Naive B cell (primary cell): ENCODE measurements around the gene ZC4H2. TPM values are rescaled to one million over a fixed set of nuclear protein-coding genes. Genes with fewer than 3 reads are reported as not detected.
"Not testable (repeated sequence)": the region's sequence is repeated elsewhere in the genome, so short reads cannot be mapped to it uniquely, and the experiment has no call there.

ENCODE experiments used
- ATAC-seq, 2 donors: fragments of 150-1000 bp; cut with Tn5 transposase; 2 replicates each; pipeline ENCODE4 v1.10.0; 2021; ENCODE audit warnings: low read depth in 2 of 2, mild to moderate bottlenecking in 2 of 2, moderate library complexity in 2 of 2
- DNase-seq: peaks from one replicate; pipeline ENCODE4 v3.0.0; 2022
- H3K27ac Mint-ChIP-seq, 6 donors: one replicate each; pipeline ENCODE4 v1.8.0; 2020 to 2022; ENCODE audit warnings: mild to moderate bottlenecking in 6 of 6, mixed read lengths in 6 of 6, moderate library complexity in 5 of 6, inconsistent platforms in 2 of 6
- H3K27me3 Mint-ChIP-seq, 3 donors: one replicate each; pipeline ENCODE4 v1.8.0; 2021 to 2022; ENCODE audit warnings: mixed read lengths in 3 of 3, mild to moderate bottlenecking in 1 of 3
- H3K36me3 Mint-ChIP-seq, 2 donors: one replicate each; pipeline ENCODE4 v1.8.0; 2020 to 2022; ENCODE audit warnings: mixed read lengths in 2 of 2, inconsistent platforms in 1 of 2, mild to moderate bottlenecking in 1 of 2
- H3K4me1 Mint-ChIP-seq, 3 donors: one replicate each; pipeline ENCODE4 v1.8.0; 2020 to 2022; ENCODE audit warnings: mixed read lengths in 3 of 3, inconsistent platforms in 1 of 3, mild to moderate bottlenecking in 1 of 3, moderate library complexity in 1 of 3
- H3K4me3 Mint-ChIP-seq, 8 donors: one replicate each; pipeline ENCODE4 v1.8.0; 2020 to 2022; ENCODE audit warnings: mild to moderate bottlenecking in 8 of 8, mixed read lengths in 8 of 8, moderate library complexity in 8 of 8, inconsistent platforms in 2 of 8
- H3K9me3 Mint-ChIP-seq, 7 donors: one replicate each; pipeline ENCODE4 v1.8.0; 2020 to 2022; ENCODE audit warnings: mixed read lengths in 7 of 7, mild to moderate bottlenecking in 5 of 7, inconsistent platforms in 2 of 7, moderate library complexity in 1 of 7
- polyA plus RNA-seq, 6 donors: library from polyadenylated mRNA; unstranded; fragments of 300-500 nt; fragmentation: Illumina TruSeq; gene quantifications; one replicate each; pipeline ENCODE4 v1.2.3, GENCODE V29; 2021; ENCODE audit warnings: low read depth in 6 of 6

Gene ZC4H2
- polyA plus RNA-seq, 6 donors from 2014 or later, result 5.9 to 19.5 (median 13.8) TPM

GRCh38 chrX:64894454-64895038 lies 81.7 kb downstream of the ZC4H2 start:
- peak overlapping the region in 1 of 6 donors; percentile 81 for H3K27ac Mint-ChIP-seq
- DNase-seq (no peak), ATAC-seq (no peak)
- H3K4me3 Mint-ChIP-seq, result peak overlapping the region in 1 of 8 donors; percentile 44
- H3K27me3 Mint-ChIP-seq, result no peaks in the 10 kb centered on the region
- peaks cover 2 to 27% (median 13%) of the 10 kb centered on the region in 7 donors for H3K9me3 Mint-ChIP-seq
- no peaks in the 10 kb centered on the region for H3K36me3 Mint-ChIP-seq
- peaks cover 0 to 4% (median 0%) of the 10 kb centered on the region in 3 donors for H3K4me1 Mint-ChIP-seq

- no peak for ATAC-seq
- no peak for DNase-seq
- no peaks in the 10 kb centered on the region for H3K27me3 Mint-ChIP-seq
- peaks cover 0 to 8% of the 10 kb centered on the region in 2 donors for H3K36me3 Mint-ChIP-seq
- peaks cover 0 to 43% (median 17%) of the 10 kb centered on the region in 7 donors for H3K9me3 Mint-ChIP-seq
- peak overlapping the region in 1 of 6 donors; percentile 84 for H3K27ac Mint-ChIP-seq
- no peaks in the 10 kb centered on the region for H3K4me1 Mint-ChIP-seq
- peak overlapping the region in 1 of 8 donors; percentile 82 for H3K4me3 Mint-ChIP-seq
These were observed 90.4 kb downstream of the ZC4H2 start for GRCh38 chrX:64885850-64886249.

- not testable (repeated sequence) for H3K27me3 Mint-ChIP-seq, ATAC-seq, H3K4me3 Mint-ChIP-seq, H3K4me1 Mint-ChIP-seq, DNase-seq, H3K27ac Mint-ChIP-seq
- peaks cover 0 to 67% (median 47%) of the 10 kb centered on the region in 7 donors for H3K9me3 Mint-ChIP-seq
- peaks cover 4 to 10% of the 10 kb centered on the region in 2 donors for H3K36me3 Mint-ChIP-seq
These were observed 97.5 kb downstream of the ZC4H2 start for GRCh38 chrX:64878709-64879108.

- ATAC-seq (no peak), DNase-seq (no peak)
- Mint-ChIP-seq H3K4me1 (no peaks in the 10 kb centered on the region), H3K4me3 (no peak overlapping the region), H3K27me3 (no peaks in the 10 kb centered on the region), H3K36me3 (peaks cover 9 to 20% of the 10 kb centered on the region in 2 donors), H3K9me3 (peaks cover 0 to 66% (median 39%) of the 10 kb centered on the region in 7 donors), H3K27ac (no peak overlapping the region)
These were observed 109.0 kb downstream of the ZC4H2 start for GRCh38 chrX:64867217-64867616.

Other genes with a start within 250 kb of the ZC4H2 start
- gene ZC3H12B, start 58.4 kb upstream of the ZC4H2 start, polyA plus RNA-seq, result under 1 TPM in 5 of 6 donors, not detected in 1; 0.25 to 0.68 (median 0.60) TPM